Hepatocyte (in vitro differentiated cells): ENCODE results near the gene MTHFR. TPM values are rescaled to one million over a fixed set of nuclear protein-coding genes. Genes with fewer than 3 reads are reported as not detected.

Experiments
- DNase-seq: peaks from one replicate; pipeline ENCODE4 v3.0.0-alpha.2; 2016; ENCODE audit warnings: low spot score
- H2AFZ ChIP-seq: fragments of 200-600 bp; sonication (generic); 2 replicates; pipeline ENCODE4 v1.6.0; 2016; ENCODE audit warnings: antibody characterized with exemption, mild to moderate bottlenecking
- H3K27ac ChIP-seq: fragments of 200-600 bp; sonication (generic); 2 replicates; pipeline ENCODE4 v1.5.1; 2016; ENCODE audit warnings: mild to moderate bottlenecking
- H3K27me3 ChIP-seq: fragments of 200-600 bp; sonication (generic); 2 replicates; pipeline ENCODE4 v1.6.1; 2016
- H3K36me3 ChIP-seq: fragments of 200-600 bp; sonication (generic); replicated peaks from 2 replicates; pipeline ENCODE4 v1.5.1; 2016; ENCODE audit warnings: low read depth; ENCODE audit not compliant: insufficient read depth
- H3K4me1 ChIP-seq: fragments of 200-600 bp; sonication (generic); 2 replicates; pipeline ENCODE4 v1.5.1; 2016; ENCODE audit warnings: mild to moderate bottlenecking, moderate library complexity; ENCODE audit not compliant: insufficient read depth
- H3K4me2 ChIP-seq: fragments of 200-600 bp; sonication (generic); 2 replicates; pipeline ENCODE4 v1.6.0; 2016
- H3K4me3 ChIP-seq: fragments of 200-600 bp; sonication (generic); 2 replicates; pipeline ENCODE4 v1.5.1; 2016; ENCODE audit warnings: mild to moderate bottlenecking
- H3K79me2 ChIP-seq: fragments of 200-600 bp; sonication (generic); 2 replicates; pipeline ENCODE4 v1.6.0; 2017; ENCODE audit warnings: mild to moderate bottlenecking
- H3K9me2 ChIP-seq: fragments of 200-600 bp; sonication (generic); replicated peaks from 2 replicates; pipeline ENCODE4 v1.6.0; 2017; ENCODE audit warnings: mild to moderate bottlenecking; ENCODE audit not compliant: insufficient read depth
- H3K9me3 ChIP-seq: fragments of 200-600 bp; sonication (generic); 2 replicates; pipeline ENCODE4 v1.5.1; 2016; ENCODE audit warnings: low read depth, mild to moderate bottlenecking
- H4K20me1 ChIP-seq: fragments of 200-600 bp; sonication (generic); 2 replicates; pipeline ENCODE4 v1.6.0; 2016; ENCODE audit warnings: mild to moderate bottlenecking; ENCODE audit not compliant: insufficient read depth, poor library complexity, severe bottlenecking
- EZH2 ChIP-seq: fragments of 200-600 bp; sonication (generic); IDR thresholded peaks from 2 replicates; pipeline ENCODE4 v1.6.1; 2016; ENCODE audit warnings: antibody characterized with exemption, mild to moderate bottlenecking, borderline replicate concordance
- EZH2phosphoT487 ChIP-seq: fragments of 200-600 bp; sonication (generic); IDR thresholded peaks from one replicate; pipeline ENCODE4 v1.6.1; 2018; ENCODE audit warnings: antibody characterized with exemption, mild to moderate bottlenecking, low read depth, moderate library complexity; ENCODE audit not compliant: unreplicated experiment, severe bottlenecking
- WGBS: methylation state at CpG from one replicate; pipeline ENCODE4 v1.1.6; 2016; ENCODE audit warnings: low lambda C conversion rate; ENCODE audit errors: missing lambda C conversion rate; 5-methylcytosine and 5-hydroxymethylcytosine counted together
- polyA plus RNA-seq: library from polyadenylated mRNA; unstranded; fragments of >200 nt; fragmentation: Nextera tagmentation; extraction: Ambion mirVana; gene quantifications from 2 replicates; pipeline ENCODE4 v1.2.1, GENCODE V29; 2016
- total RNA-seq: library from RNA; depleted of rRNA; stranded (reverse); fragments of >200 nt; gene quantifications from 2 replicates; pipeline ENCODE4 v1.2.3, GENCODE V29; 2014
- TF ChIP-seq, protein P1 (sequence below): fragments of 200-600 bp; sonication (generic); IDR thresholded peaks from 2 replicates; pipeline ENCODE4 v1.5.1; 2016; ENCODE audit warnings: antibody characterized with exemption, mild to moderate bottlenecking; ENCODE audit not compliant: poor library complexity

Gene MTHFR
- total and polyA plus RNA-seq, 2 experiments from 2014 or later = 17.6 to 31.0 TPM

DNA sequence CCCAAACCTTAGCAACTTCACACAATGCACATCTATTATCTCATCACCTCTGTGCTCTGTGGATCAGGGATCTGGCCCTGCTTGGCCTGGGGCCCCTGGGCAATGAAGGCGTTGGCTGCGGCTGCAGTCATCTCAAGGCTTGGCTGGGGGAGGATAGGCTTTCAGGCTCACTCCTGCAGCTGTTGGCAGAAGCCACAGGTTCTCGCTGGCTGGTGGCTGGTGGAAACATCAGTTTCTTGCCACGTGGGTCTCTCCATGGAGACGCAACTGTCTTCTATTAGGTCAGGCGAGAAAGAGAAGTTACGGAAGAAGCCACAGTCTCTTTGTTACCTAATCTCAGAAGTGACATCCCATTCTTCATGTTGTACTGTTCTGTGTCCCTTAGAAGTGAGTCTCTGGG lies 45.4 kb upstream of the MTHFR start:
- no peak overlapping the region for H3K4me2 ChIP-seq
- no peaks in the 10 kb centered on the region for H3K9me3 ChIP-seq
- no peaks in the 10 kb centered on the region for H3K4me1 ChIP-seq
- TF ChIP-seq EZH2 = no peak
- TF ChIP-seq, protein P1, sequence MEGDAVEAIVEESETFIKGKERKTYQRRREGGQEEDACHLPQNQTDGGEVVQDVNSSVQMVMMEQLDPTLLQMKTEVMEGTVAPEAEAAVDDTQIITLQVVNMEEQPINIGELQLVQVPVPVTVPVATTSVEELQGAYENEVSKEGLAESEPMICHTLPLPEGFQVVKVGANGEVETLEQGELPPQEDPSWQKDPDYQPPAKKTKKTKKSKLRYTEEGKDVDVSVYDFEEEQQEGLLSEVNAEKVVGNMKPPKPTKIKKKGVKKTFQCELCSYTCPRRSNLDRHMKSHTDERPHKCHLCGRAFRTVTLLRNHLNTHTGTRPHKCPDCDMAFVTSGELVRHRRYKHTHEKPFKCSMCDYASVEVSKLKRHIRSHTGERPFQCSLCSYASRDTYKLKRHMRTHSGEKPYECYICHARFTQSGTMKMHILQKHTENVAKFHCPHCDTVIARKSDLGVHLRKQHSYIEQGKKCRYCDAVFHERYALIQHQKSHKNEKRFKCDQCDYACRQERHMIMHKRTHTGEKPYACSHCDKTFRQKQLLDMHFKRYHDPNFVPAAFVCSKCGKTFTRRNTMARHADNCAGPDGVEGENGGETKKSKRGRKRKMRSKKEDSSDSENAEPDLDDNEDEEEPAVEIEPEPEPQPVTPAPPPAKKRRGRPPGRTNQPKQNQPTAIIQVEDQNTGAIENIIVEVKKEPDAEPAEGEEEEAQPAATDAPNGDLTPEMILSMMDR = no peak
- no peak for TF ChIP-seq EZH2phosphoT487
- 84% methylated on average over 7 of the region's 7 CpGs for WGBS
- no peaks in the 10 kb centered on the region for H4K20me1 ChIP-seq
- no peak overlapping the region for H3K27ac ChIP-seq
- H2AFZ ChIP-seq = no peak overlapping the region
- no peaks in the 10 kb centered on the region for H3K27me3 ChIP-seq
- no peaks in the 10 kb centered on the region for H3K9me2 ChIP-seq
- no peaks in the 10 kb centered on the region for H3K36me3 ChIP-seq
- H3K4me3 ChIP-seq = no peak overlapping the region
- no peaks in the 10 kb centered on the region for H3K79me2 ChIP-seq
- DNase-seq = no peak

DNA sequence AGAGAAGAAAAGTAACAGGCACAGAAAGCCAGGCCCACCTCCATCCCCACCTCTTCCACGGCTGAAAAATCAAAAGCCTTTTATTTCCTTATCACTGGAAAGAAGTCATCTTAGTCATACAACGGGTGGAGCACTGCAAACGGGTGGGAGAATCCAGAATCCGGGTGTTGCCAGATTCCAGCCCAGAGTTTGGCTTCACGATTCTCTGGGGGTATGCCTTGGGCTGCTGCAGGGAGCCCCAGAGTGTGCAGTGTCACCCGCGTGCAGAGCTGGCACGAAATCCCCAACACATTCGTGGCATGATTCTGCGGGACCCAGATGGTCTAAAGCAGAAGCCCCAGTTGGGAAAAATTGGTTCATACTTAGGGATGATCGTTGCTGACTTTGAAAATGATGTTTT lies 44.4 kb upstream of the MTHFR start:
- TF ChIP-seq, protein P1 = no peak
- TF ChIP-seq EZH2phosphoT487 (no peak), EZH2 (no peak)
- no peaks in the 10 kb centered on the region for H4K20me1 ChIP-seq
- no peaks in the 10 kb centered on the region for H3K79me2 ChIP-seq
- no peak overlapping the region for H2AFZ ChIP-seq
- 70% methylated on average over 11 of the region's 11 CpGs for WGBS
- no peaks in the 10 kb centered on the region for H3K9me3 ChIP-seq
- no peaks in the 10 kb centered on the region for H3K4me1 ChIP-seq
- H3K4me3 ChIP-seq = no peak overlapping the region
- H3K27me3 ChIP-seq = no peaks in the 10 kb centered on the region
- H3K4me2 ChIP-seq = no peak overlapping the region
- H3K9me2 ChIP-seq = no peaks in the 10 kb centered on the region
- H3K36me3 ChIP-seq = no peaks in the 10 kb centered on the region
- no peak overlapping the region for H3K27ac ChIP-seq
- DNase-seq = no peak

DNA sequence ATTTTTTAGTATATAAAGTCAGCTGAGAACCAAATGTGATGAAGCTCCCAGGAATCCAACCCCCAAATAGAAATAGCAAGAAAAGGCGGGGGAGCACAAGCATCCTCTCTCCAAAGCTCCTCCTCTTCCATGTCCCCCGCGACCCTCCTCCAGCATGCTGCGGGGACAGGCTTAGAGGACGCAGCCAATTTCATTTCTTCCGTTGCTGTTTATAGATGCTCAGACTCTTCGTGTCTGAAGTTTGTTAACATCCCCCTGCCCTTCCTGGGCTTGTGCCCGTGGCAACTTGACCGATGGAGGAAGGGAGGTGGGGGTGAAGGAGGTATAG lies 42.6 kb upstream of the MTHFR start:
- H3K9me3 ChIP-seq = no peaks in the 10 kb centered on the region
- H3K4me2 ChIP-seq = no peak overlapping the region
- H4K20me1 ChIP-seq = no peaks in the 10 kb centered on the region
- no peaks in the 10 kb centered on the region for H3K9me2 ChIP-seq
- no peaks in the 10 kb centered on the region for H3K4me1 ChIP-seq
- no peak for DNase-seq
- H3K79me2 ChIP-seq = no peaks in the 10 kb centered on the region
- H2AFZ ChIP-seq = no peak overlapping the region
- no peak overlapping the region for H3K4me3 ChIP-seq
- 83% methylated on average over 9 of the region's 9 CpGs for WGBS
- TF ChIP-seq, protein P1 = no peak
- no peak for TF ChIP-seq EZH2
- no peak for TF ChIP-seq EZH2phosphoT487
- H3K27ac ChIP-seq = no peak overlapping the region
- no peaks in the 10 kb centered on the region for H3K36me3 ChIP-seq
- H3K27me3 ChIP-seq = no peaks in the 10 kb centered on the region

DNA sequence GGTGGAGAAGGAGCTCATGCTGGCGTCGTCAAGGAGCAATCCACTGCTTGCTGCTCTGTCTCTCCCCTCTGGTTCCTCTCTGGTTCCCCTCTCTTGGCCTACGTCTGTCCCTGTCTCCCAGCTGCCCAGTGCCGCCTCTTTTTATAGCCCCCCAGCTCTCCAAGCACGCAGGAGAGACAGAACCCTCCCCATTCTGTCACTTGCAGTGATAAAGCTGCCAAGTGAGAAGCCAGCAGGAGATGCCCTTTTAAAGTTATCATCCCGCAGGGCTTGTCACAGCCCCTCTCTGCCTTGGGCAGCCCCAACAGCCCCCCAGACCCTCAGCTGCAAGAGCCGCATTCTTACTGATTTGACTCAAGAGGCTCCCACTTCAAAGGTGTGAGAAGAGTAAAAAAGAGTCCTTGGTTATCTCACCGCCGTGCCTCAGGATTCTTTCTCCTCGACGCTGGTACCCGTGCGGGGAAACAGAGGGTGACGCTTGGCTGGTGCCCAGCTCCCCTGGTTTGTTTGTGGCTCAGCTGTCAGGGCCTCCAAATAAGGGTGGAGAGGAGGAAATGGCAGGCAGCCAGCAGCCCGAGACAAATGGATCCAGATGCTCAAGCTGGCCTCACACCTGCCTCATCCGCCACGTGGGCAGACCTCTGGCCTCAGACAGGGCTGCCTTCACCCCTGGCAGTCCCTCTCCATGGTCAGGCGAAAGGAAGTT lies 42.1 kb upstream of the MTHFR start, which contains the start of gene NPPA:
NPPA (minus strand) TSS at position 117 of the 706 bp plus-strand sequence; CDS start at position 18, 99 bp downstream.
- no peak for TF ChIP-seq EZH2phosphoT487
- TF ChIP-seq, protein P1 = no peak
- TF ChIP-seq EZH2 = no peak
- H3K79me2 ChIP-seq = no peaks in the 10 kb centered on the region
- H3K9me2 ChIP-seq = no peaks in the 10 kb centered on the region
- no peaks in the 10 kb centered on the region for H3K4me1 ChIP-seq
- H2AFZ ChIP-seq = no peak within 1 kb of the TSS
- H3K4me3 ChIP-seq = no peak within 1 kb of the TSS
- H3K27ac ChIP-seq = no peak within 1 kb of the TSS
- no peaks in the 10 kb centered on the region for H3K9me3 ChIP-seq
- WGBS = 76% methylated on average over 18 of the region's 18 CpGs
- no peaks in the 10 kb centered on the region for H3K27me3 ChIP-seq
- no peaks in the 10 kb centered on the region for H3K36me3 ChIP-seq
- H4K20me1 ChIP-seq = no peaks in the 10 kb centered on the region
- DNase-seq = peak; percentile 30
- no peak within 1 kb of the TSS for H3K4me2 ChIP-seq
